ENCODE measurements around the gene USP37.

The USP37 gene

DNA sequence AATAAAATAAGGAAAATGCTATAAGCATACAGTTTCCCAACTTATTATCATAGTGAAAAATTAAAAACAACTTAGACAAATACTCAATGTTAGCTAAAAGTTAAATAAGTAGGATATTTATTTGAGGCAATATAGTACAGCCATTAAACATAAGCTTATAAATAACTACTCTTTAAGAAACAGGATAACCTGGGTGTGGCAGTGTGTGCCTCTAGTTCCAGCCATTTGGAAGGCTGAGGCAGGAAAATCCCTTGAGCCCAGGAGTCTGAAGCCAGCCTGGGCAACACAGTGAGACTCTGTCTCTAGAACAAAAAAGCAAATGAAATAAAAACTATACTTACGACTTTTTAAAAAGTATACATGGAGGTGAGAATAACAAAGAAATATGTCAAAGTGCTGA is 109.6 kb downstream of the USP37 start:
- H3K9me3 ChIP-seq: no peaks in the 10 kb centered on the region
- TF ChIP-seq CTCF (IDR thresholded peaks at IDR 0.05): no peak

DNA sequence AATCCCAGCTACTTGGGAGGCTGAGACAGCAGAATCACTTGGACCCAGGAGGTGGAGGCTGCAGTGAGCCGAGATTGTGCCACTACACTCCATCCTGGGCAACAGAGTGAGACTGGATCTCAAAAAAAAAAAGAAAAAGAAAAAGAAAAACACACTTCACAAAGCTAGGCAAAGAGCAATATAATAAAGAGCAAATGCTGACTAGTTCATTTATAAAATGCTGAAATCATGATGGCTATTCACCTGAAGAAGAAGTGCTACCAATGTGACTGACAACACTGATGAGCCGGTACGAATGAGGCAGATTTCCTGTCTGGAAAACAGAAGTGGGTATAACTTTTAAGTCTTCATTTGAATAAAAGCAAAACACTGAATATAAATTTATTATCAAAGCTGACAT is 111.3 kb downstream of the USP37 start:
- H3K36me3 ChIP-seq: peaks cover 14% of the 10 kb centered on the region
- H3K4me3 ChIP-seq (ENCODE audit: low read depth in 1 of 2, low read length in 1 of 2): no peak overlapping the region
- no peaks in the 10 kb centered on the region for H3K9me3 ChIP-seq
- no peaks in the 10 kb centered on the region for H3K4me1 ChIP-seq (ENCODE audit: control insufficient read depth in 1 of 2, insufficient read depth in 1 of 2, low read depth in 1 of 2, low read length in 1 of 2)
- H3K27me3 ChIP-seq: no peaks in the 10 kb centered on the region
- no peak overlapping the region for H3K27ac ChIP-seq
- no peak for TF ChIP-seq CTCF (IDR thresholded peaks at IDR 0.05)

More for the DNA sequence above, 109.6 kb downstream of the USP37 start:
- H3K27me3 ChIP-seq: no peaks in the 10 kb centered on the region
- no peak overlapping the region for H3K27ac ChIP-seq
- no peaks in the 10 kb centered on the region for H3K4me1 ChIP-seq (ENCODE audit: control insufficient read depth in 1 of 2, insufficient read depth in 1 of 2, low read depth in 1 of 2, low read length in 1 of 2)
- H3K36me3 ChIP-seq: peaks cover 12% of the 10 kb centered on the region
- no peak overlapping the region for H3K4me3 ChIP-seq (ENCODE audit: low read depth in 1 of 2, low read length in 1 of 2)

DNA sequence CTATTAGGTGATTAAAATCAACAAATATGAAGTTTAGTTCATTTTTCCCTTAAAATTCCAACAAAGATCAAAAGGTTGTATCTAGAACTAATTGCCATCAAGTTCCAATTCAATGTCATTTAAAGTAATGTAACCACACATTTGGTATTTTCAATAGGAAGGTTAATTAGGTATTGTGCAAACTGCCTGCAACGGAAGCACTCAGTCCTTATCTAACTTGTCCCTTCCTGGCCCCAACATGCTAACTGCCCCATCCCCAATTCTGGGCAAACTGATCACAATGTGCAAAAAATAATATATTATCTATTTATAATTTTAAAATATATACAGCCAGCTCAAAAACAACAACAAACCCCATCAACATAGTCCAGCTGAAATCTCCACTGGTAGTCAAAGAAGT is 116.1 kb downstream of the USP37 start:
- TF ChIP-seq CTCF (IDR thresholded peaks at IDR 0.05): no peak
- no peaks in the 10 kb centered on the region for H3K4me1 ChIP-seq (ENCODE audit: control insufficient read depth in 1 of 2, insufficient read depth in 1 of 2, low read depth in 1 of 2, low read length in 1 of 2)
- H3K36me3 ChIP-seq: peaks cover 34% of the 10 kb centered on the region
- no peak overlapping the region for H3K27ac ChIP-seq
- H3K27me3 ChIP-seq: no peaks in the 10 kb centered on the region
- H3K9me3 ChIP-seq: no peaks in the 10 kb centered on the region
- no peak overlapping the region for H3K4me3 ChIP-seq (ENCODE audit: low read depth in 1 of 2, low read length in 1 of 2)

- no peak for TF ChIP-seq CTCF (IDR thresholded peaks at IDR 0.05)
- no peaks in the 10 kb centered on the region for H3K4me1 ChIP-seq (ENCODE audit: control insufficient read depth in 1 of 2, insufficient read depth in 1 of 2, low read depth in 1 of 2, low read length in 1 of 2)
- no peaks in the 10 kb centered on the region for H3K9me3 ChIP-seq
- H3K4me3 ChIP-seq (ENCODE audit: low read depth in 1 of 2, low read length in 1 of 2): no peak overlapping the region
- H3K27me3 ChIP-seq: no peaks in the 10 kb centered on the region
- peaks cover 25% of the 10 kb centered on the region for H3K36me3 ChIP-seq
- no peak overlapping the region for H3K27ac ChIP-seq
These were observed 119.2 kb downstream of the USP37 start for GRCh38 chr2:218448934-218449333.

DNA sequence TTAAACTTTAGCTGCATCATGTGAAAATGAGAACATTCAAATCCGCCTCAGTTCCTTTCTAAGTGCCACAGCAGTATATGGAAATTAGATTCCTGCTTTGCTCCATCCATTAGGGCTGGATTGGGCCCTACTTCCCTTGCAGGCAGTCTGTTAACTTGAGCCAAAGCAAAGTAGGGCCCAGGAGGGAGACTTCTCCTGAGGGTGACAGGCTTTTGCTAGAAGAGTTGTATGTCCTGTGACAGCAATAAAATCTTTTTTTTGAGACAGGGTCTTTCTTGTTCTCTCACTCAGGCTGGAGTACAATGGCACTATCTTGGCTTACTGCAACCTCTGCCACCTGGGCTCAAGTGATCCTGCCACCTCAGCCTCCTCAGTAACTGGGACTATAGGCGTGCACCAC is 121.1 kb downstream of the USP37 start:
- H3K27ac ChIP-seq: no peak overlapping the region
- peaks cover 19% of the 10 kb centered on the region for H3K36me3 ChIP-seq
- H3K4me1 ChIP-seq (ENCODE audit: control insufficient read depth in 1 of 2, insufficient read depth in 1 of 2, low read depth in 1 of 2, low read length in 1 of 2): no peaks in the 10 kb centered on the region
- H3K27me3 ChIP-seq: no peaks in the 10 kb centered on the region
- H3K9me3 ChIP-seq: no peaks in the 10 kb centered on the region
- H3K4me3 ChIP-seq (ENCODE audit: low read depth in 1 of 2, low read length in 1 of 2): no peak overlapping the region
- no peak for TF ChIP-seq CTCF (IDR thresholded peaks at IDR 0.05)

DNA sequence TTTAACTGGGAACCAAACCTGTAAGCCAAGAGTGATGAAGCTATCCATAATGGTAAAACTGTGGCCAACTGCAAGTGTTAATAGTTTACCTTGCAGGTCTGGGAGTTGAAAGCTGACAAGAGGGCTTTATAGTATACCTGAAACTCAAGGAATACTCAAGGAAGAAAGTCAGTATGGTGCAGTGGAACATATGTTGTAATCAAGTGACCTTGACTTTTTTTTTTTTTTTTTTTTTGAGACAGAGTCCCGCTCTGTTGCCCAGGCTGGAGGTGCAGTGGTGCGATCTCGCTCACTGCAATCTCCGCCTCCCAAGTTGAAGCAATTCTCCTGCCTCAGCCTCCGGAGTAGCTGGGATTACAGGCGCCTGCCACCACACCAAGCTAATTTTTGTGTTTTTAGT is 121.6 kb downstream of the USP37 start:
- TF ChIP-seq CTCF (IDR thresholded peaks at IDR 0.05): no peak
- Histone ChIP-seq H3K27ac (no peak overlapping the region), H3K27me3 (no peaks in the 10 kb centered on the region)

More for the DNA sequence above, 121.6 kb downstream of the USP37 start:
- H3K4me3 ChIP-seq (ENCODE audit: low read depth in 1 of 2, low read length in 1 of 2): no peak overlapping the region
- H3K9me3 ChIP-seq: no peaks in the 10 kb centered on the region
- peaks cover 19% of the 10 kb centered on the region for H3K36me3 ChIP-seq
- H3K4me1 ChIP-seq (ENCODE audit: control insufficient read depth in 1 of 2, insufficient read depth in 1 of 2, low read depth in 1 of 2, low read length in 1 of 2): no peaks in the 10 kb centered on the region
